Astrocyte of the spinal cord (primary cell): ENCODE results near the gene NOTCH2.

Experiments
- DNase-seq: peaks from one replicate; pipeline ENCODE4 v3.0.0; 2011; ENCODE audit warnings: low read depth, low spot score
- H3K4me3 ChIP-seq: 2 replicates; pipeline ENCODE4 v1.5.1; 2011; ENCODE audit warnings: low read depth, mild to moderate bottlenecking, low read length, moderate library complexity
- in situ Hi-C: cut with HindIII; loops from 2 replicates; pipeline ENCODE4 v1.10.0; 2017; ENCODE audit warnings: low sequenced_read_pairs
- TF ChIP-seq, protein P1 (sequence below): IDR thresholded peaks from 2 replicates; pipeline ENCODE4 v1.5.1; 2012; ENCODE audit warnings: low read depth, mild to moderate bottlenecking, low read length, inconsistent platforms

The NOTCH2 gene

GRCh38 chr1:119960501-119960900, 109.0 kb downstream of the NOTCH2 start:
- no peak for DNase-seq
- H3K4me3 ChIP-seq, result no peak overlapping the region
- in situ Hi-C loops, result no loop called here
- TF ChIP-seq, protein P1, sequence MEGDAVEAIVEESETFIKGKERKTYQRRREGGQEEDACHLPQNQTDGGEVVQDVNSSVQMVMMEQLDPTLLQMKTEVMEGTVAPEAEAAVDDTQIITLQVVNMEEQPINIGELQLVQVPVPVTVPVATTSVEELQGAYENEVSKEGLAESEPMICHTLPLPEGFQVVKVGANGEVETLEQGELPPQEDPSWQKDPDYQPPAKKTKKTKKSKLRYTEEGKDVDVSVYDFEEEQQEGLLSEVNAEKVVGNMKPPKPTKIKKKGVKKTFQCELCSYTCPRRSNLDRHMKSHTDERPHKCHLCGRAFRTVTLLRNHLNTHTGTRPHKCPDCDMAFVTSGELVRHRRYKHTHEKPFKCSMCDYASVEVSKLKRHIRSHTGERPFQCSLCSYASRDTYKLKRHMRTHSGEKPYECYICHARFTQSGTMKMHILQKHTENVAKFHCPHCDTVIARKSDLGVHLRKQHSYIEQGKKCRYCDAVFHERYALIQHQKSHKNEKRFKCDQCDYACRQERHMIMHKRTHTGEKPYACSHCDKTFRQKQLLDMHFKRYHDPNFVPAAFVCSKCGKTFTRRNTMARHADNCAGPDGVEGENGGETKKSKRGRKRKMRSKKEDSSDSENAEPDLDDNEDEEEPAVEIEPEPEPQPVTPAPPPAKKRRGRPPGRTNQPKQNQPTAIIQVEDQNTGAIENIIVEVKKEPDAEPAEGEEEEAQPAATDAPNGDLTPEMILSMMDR, result no peak

- no peak overlapping the region for H3K4me3 ChIP-seq
- DNase-seq, result no peak
- in situ Hi-C loops, result no loop called here
- TF ChIP-seq, protein P1, result no peak
These were observed 109.9 kb downstream of the NOTCH2 start for GRCh38 chr1:119959268-119960220.

DNA sequence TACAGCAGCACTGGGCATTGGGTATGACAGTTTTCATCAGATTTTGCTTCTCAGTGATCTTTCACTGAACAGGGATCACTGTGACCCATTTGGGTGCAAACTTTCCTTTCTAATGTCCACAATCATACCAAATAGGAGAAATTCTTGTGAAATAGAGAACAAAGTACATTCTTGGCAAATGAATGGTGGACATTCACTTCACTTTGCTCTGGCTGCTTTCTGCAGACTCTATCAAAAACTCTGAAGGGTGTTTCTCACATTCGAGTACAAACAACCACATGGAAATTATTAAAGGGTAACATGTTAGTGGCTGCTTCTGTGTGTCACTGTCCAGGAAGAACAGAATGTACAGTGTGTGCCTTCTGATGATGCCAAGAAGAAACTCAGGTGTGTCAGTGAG, 111.2 kb downstream of the NOTCH2 start:
- TF ChIP-seq, protein P1, result no peak
- no peak overlapping the region for H3K4me3 ChIP-seq
- in situ Hi-C loops, result no loop called here
- DNase-seq, result no peak

- in situ Hi-C loops, result no loop called here
- H3K4me3 ChIP-seq, result no peak overlapping the region
- TF ChIP-seq, protein P1, result no peak
- peak; percentile 39 for DNase-seq
These were observed 113.2 kb downstream of the NOTCH2 start for GRCh38 chr1:119956306-119956705.

DNA sequence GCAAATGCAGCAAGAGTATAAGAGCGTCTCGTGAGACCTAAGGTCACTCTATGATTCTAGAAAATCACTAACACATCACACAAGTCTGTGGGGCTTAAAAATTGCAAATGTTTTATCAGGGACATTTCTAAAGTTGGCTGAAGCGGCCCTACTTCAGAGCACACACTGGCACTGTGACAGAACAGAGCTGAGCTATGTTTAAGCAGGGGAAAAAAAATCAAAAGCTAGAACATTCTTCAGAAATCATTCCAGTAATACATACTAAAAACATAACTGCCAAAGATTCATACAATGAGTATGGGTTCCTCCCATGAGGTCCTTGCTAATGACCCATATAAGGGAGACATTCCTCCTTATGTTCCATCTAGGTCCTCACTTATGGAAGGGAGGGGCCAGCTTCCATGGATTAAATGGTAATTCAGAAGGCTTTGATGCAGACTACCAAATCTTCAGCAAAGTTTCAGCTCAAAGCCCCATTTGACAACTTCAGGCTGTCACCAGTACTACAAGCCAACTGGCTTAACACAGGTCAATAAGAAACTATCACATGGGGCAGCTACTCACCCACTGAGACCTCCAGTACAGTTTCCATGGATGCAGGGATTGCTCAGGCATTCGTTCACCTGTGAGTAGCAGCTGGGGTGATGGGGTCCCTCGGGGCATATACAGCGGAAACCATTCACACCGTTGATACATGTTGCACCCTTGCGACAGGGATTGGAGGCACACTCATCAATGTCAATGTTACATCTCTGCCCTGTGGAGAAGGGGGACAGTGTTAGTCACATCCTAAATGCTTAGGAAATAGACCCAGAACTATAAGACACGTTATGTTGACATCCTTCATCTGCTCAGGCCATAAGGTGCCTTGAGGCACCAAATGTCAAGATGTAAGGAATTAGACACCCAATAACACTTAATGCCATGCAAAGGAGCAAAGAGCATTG, 114.7 kb downstream of the NOTCH2 start:
- H3K4me3 ChIP-seq, result no peak overlapping the region
- DNase-seq, result no peak
- in situ Hi-C loops, result no loop called here
- TF ChIP-seq, protein P1, result no peak

DNA sequence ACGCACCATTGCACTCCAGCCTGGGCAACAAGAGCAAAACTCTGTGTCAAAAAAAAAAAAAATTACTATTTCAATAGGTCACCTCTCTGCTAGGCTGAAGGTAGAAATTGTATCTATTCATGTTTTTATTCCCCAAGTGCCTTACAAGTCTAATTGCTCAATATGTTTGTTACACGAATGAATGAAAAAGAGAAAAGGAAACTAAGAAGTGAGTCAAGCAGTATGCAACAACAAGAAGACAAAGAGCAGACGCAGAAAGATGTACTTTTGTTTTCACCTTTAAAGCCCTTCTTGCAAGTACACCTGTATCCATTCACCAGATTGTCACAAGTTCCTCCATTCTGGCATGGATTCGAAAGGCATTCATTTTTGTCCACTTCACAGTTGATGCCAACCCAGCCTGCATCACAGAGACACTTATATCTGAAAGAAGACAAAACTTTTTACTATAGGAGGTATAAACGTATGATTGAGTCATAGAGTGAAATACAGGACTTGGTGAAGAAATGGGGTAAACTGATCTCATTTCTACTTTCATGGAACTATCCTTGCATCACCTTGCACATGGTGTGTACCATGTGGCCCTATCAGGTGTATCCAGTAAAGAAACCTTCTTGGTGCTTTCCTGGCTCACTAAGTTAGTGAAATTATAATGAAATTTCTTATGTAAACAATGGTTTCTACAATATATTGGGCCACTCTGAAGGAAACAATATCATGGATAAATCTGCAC, 116.0 kb downstream of the NOTCH2 start:
- in situ Hi-C loops, result no loop called here
- DNase-seq, result no peak
- no peak overlapping the region for H3K4me3 ChIP-seq
- TF ChIP-seq, protein P1, result no peak
